Right atrium auricular region (tissue), 2 donors: Measurements from ENCODE around the gene PKP3. TPM values are rescaled to one million over a fixed set of nuclear protein-coding genes. Genes with fewer than 3 reads are reported as not detected.

Experiments
- DNase-seq: peaks from one replicate; pipeline ENCODE4 v3.0.0-alpha.2; 2019; ENCODE audit warnings: low spot score
- H3K27ac ChIP-seq, 2 donors: fragments of 200-600 bp; sonication (generic); 1 replicate in 1 of 2; 2 replicates in 1 of 2; pipeline ENCODE4 v1.5.1; 2016 to 2019
- H3K27me3 ChIP-seq, 2 donors: fragments of 200-600 bp; sonication (generic); one replicate each; pipeline versions ENCODE4 v1.5.1 to v1.6.0; 2017 to 2019
- H3K36me3 ChIP-seq: fragments of 200-600 bp; sonication (generic); one replicate; pipeline ENCODE4 v1.5.1; 2016
- H3K4me1 ChIP-seq, 2 donors: fragments of 200-600 bp; sonication (generic); one replicate each; pipeline versions ENCODE4 v1.5.1 to v1.6.0; 2017 to 2019
- H3K4me3 ChIP-seq, 2 donors: fragments of 200-600 bp; sonication (generic); 1 replicate in 1 of 2; 2 replicates in 1 of 2; pipeline ENCODE4 v1.5.1; 2017 to 2019; ENCODE audit warnings: mild to moderate bottlenecking in 1 of 2, moderate library complexity in 1 of 2
- H3K9me3 ChIP-seq, 2 donors: fragments of 200-600 bp; sonication (generic); one replicate each; pipeline ENCODE4 v1.5.1; 2019
- total RNA-seq, 2 donors: library from RNA; depleted of rRNA; stranded (reverse); fragments of >200 nt; gene quantifications; one replicate each; pipeline ENCODE4 v1.1.0, GENCODE V29; 2016
- TF ChIP-seq, protein P1 (sequence below), 2 donors: fragments of 200-600 bp; sonication (generic); IDR thresholded peaks; one replicate each; pipeline ENCODE4 v1.5.1; 2019; ENCODE audit warnings: antibody characterized with exemption in 2 of 2

The PKP3 gene
- total RNA-seq, 2 donors from 2014 or later = 0.43 to 1.0 TPM

- TF ChIP-seq, protein P1, sequence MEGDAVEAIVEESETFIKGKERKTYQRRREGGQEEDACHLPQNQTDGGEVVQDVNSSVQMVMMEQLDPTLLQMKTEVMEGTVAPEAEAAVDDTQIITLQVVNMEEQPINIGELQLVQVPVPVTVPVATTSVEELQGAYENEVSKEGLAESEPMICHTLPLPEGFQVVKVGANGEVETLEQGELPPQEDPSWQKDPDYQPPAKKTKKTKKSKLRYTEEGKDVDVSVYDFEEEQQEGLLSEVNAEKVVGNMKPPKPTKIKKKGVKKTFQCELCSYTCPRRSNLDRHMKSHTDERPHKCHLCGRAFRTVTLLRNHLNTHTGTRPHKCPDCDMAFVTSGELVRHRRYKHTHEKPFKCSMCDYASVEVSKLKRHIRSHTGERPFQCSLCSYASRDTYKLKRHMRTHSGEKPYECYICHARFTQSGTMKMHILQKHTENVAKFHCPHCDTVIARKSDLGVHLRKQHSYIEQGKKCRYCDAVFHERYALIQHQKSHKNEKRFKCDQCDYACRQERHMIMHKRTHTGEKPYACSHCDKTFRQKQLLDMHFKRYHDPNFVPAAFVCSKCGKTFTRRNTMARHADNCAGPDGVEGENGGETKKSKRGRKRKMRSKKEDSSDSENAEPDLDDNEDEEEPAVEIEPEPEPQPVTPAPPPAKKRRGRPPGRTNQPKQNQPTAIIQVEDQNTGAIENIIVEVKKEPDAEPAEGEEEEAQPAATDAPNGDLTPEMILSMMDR (IDR thresholded peaks at IDR 0.05) = no peak
- no peak overlapping the region for H3K4me3 ChIP-seq
- H3K27ac ChIP-seq = no peak overlapping the region
- no peaks in the 10 kb centered on the region for H3K27me3 ChIP-seq
- H3K4me1 ChIP-seq = peaks cover 0 to 12% of the 10 kb centered on the region in 2 donors
- no peaks in the 10 kb centered on the region for H3K36me3 ChIP-seq
- H3K9me3 ChIP-seq = no peaks in the 10 kb centered on the region
- no peak for DNase-seq
These were observed 1.8 kb upstream of the PKP3 start for GRCh38 chr11:392102-392777.

DNA sequence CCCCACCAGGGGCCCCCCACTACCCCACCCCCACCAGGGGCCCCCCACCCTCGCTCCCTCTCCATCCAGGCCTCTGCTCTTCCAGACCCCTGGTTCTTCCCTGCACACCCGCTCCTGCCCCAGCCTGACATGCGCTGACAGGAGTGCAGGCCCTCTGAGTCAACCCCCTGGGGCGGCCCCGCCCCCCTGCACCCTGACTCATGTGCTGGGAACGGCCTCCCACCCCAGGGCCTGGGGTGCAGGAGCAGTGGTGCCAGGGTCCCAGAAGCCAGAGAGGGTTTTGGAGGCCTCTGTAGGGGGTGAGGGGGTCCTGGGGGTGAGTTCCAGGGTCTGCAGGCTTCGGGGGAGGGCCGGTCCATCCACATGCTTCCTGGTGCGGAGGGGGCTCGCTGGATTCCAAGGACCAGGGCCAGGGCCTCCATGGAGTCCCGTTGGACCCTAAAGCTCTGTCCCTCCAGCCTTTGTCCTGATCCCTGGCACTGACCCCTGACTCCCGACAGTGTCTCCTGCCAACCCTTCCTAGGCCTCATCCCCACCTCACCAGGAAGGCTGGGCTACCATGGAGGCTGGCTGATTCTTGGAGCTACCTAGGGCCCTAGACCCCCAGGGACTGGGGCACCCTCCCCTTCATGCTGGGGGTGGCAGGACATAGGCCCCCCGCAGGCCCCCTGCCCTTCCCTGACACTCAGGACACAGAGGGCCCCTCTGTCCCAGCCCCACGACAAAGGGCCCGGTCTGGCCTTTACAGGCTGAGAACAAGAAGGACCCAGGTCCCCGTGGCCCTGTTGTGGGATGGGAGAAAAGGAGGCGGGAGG, 583 bp upstream of the PKP3 start:
- H3K4me1 ChIP-seq = peaks cover 0 to 17% of the 10 kb centered on the region in 2 donors
- TF ChIP-seq, protein P1 (IDR thresholded peaks at IDR 0.05) = no peak
- no peaks in the 10 kb centered on the region for H3K9me3 ChIP-seq
- no peak overlapping the region for H3K27ac ChIP-seq
- H3K27me3 ChIP-seq = no peaks in the 10 kb centered on the region
- no peaks in the 10 kb centered on the region for H3K36me3 ChIP-seq
- H3K4me3 ChIP-seq = no peak overlapping the region
- DNase-seq = no peak

DNA sequence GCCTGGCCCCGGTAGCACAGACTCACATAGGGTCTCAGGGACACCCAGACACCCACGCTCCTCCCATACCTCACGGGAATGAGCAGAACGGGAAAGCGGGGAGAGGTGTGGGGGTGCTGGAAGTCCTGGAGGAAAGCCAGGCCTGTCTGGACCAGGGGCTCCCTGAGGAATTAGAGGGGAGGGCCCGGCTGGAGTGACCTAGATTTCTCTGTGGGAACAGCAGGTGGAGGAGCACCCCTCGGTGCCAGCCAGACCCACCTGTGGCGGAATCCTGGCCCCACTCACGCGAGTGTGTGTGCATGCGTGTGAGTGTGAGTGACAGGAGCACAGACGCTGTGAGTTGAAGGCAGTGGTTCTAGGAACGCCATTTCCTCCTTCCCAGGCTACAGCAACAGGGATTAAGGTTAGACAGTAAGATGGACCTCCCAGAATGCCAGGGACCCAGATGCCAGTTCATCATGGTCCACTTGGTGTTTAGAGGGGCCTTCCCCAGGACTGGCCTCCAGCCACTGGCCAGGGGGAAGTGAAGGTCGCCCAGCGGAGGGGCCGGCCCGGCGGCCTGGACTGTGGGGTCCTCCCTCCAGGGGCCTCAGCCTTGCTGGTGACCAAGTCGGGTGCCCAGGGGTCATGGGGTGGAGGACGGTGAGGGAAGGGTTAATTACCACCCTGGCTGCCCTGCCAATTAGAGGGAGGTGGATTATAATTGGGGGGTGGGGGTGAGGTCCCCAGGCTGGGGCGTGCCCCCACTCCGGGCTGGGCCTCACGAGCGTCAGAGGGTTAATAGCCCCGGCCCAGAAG, 1.0 kb downstream of the PKP3 start:
- H3K27ac ChIP-seq = no peak overlapping the region
- TF ChIP-seq, protein P1 (IDR thresholded peaks at IDR 0.05) = no peak
- H3K9me3 ChIP-seq = no peaks in the 10 kb centered on the region
- H3K36me3 ChIP-seq = no peaks in the 10 kb centered on the region
- peaks cover 0 to 11% of the 10 kb centered on the region in 2 donors for H3K27me3 ChIP-seq
- H3K4me3 ChIP-seq = no peak overlapping the region
- H3K4me1 ChIP-seq = peaks cover 0 to 17% of the 10 kb centered on the region in 2 donors
- DNase-seq = no peak

DNA sequence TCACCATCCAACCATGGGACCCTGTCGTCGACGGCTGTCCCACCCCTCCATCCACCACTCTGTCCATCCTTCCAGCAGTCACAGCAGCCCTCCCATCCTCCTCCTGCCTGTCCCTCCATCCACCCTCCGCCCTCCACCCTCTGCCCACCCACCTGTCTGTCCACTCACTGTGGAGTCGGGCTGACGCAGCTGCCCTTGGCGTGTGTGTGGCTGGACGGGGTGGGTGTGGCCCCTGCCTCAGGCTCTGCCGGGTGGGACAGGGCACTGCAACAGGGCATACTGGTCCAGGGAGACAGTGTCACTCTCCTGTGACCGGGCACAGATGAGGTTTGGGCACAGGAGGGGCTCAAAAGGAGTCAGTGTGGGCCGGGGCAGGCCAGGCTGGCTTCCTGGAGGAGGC, 1.9 kb downstream of the PKP3 start:
- no peak for DNase-seq
- Histone ChIP-seq H3K27ac (no peak overlapping the region), H3K9me3 (no peaks in the 10 kb centered on the region), H3K36me3 (no peaks in the 10 kb centered on the region), H3K27me3 (peaks cover 0 to 15% of the 10 kb centered on the region in 2 donors), H3K4me1 (peaks cover 0 to 22% of the 10 kb centered on the region in 2 donors), H3K4me3 (no peak overlapping the region)
- TF ChIP-seq, protein P1 (IDR thresholded peaks at IDR 0.05) = no peak

DNA sequence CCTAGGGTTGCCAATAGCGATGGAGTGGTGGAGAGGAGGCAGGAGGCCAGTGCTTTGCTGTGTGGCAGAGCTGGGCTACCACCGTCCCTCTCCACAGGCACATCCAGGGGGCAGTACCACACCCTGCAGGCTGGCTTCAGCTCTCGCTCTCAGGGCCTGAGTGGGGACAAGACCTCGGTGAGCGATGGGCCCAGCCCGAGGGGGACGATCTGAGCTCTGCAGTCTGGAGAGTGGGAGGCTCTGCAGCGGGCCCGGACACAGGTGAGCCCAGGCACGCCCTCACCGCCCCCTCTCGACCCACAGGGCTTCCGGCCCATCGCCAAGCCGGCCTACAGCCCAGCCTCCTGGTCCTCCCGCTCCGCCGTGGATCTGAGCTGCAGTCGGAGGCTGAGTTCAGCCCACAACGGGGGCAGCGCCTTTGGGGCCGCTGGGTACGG, 2.5 kb downstream of the PKP3 start:
- Histone ChIP-seq H3K36me3 (no peaks in the 10 kb centered on the region), H3K27me3 (peaks cover 0 to 15% of the 10 kb centered on the region in 2 donors), H3K9me3 (no peaks in the 10 kb centered on the region), H3K4me3 (peak overlapping the region; percentile 30 to 50), H3K4me1 (peaks cover 0 to 22% of the 10 kb centered on the region in 2 donors), H3K27ac (no peak overlapping the region)
- no peak for DNase-seq
- TF ChIP-seq, protein P1 (IDR thresholded peaks at IDR 0.05) = no peak
